H9 (cell line): Measurements from ENCODE around the gene SPRR5. TPM values are rescaled to one million over a fixed set of nuclear protein-coding genes. Genes with fewer than 3 reads are reported as not detected.

Source experiments
- DNase-seq: peaks from one replicate; pipeline ENCODE4 v3.0.0-alpha.2; 2017
- H2AFZ ChIP-seq: one replicate; pipeline ENCODE4 v1.6.1; 2013; ENCODE audit warnings: mild to moderate bottlenecking, low read length, control low read depth, moderate library complexity
- H2AK5ac ChIP-seq: 2 replicates; pipeline ENCODE4 v1.6.1; 2013; ENCODE audit warnings: low read length, control low read depth, mixed read lengths; ENCODE audit not compliant: insufficient read length
- H2BK120ac ChIP-seq: one replicate; pipeline ENCODE4 v1.6.1; 2013; ENCODE audit warnings: low read depth, mild to moderate bottlenecking, low read length, control low read depth, inconsistent platforms; ENCODE audit not compliant: poor library complexity, severe bottlenecking
- H2BK12ac ChIP-seq: 2 replicates; pipeline ENCODE4 v1.6.1; 2013; ENCODE audit warnings: low read length, control low read depth, mixed read lengths, low read depth; ENCODE audit not compliant: insufficient read length
- H2BK15ac ChIP-seq: 2 replicates; pipeline ENCODE4 v1.6.1; 2013; ENCODE audit warnings: low read depth, low read length, control low read depth
- H2BK20ac ChIP-seq: one replicate; pipeline ENCODE4 v1.6.1; 2013; ENCODE audit warnings: low read depth, mild to moderate bottlenecking, low read length, control low read depth, inconsistent platforms; ENCODE audit not compliant: poor library complexity, severe bottlenecking
- H2BK5ac ChIP-seq: 2 replicates; pipeline ENCODE4 v1.6.1; 2013; ENCODE audit warnings: low read length, control low read depth, mixed read lengths; ENCODE audit not compliant: insufficient read length
- H3K14ac ChIP-seq: 2 replicates; pipeline ENCODE4 v1.6.1; 2013; ENCODE audit warnings: low read length, control low read depth; ENCODE audit not compliant: insufficient read depth
- H3K18ac ChIP-seq: 2 replicates; pipeline ENCODE4 v1.6.1; 2013; ENCODE audit warnings: low read depth, mild to moderate bottlenecking, mixed read lengths, low read length, control low read depth; ENCODE audit not compliant: insufficient read length
- H3K23ac ChIP-seq: 2 replicates; pipeline ENCODE4 v1.6.1; 2013; ENCODE audit warnings: low read length, control low read depth, mixed read lengths, low read depth; ENCODE audit not compliant: insufficient read length
- H3K23me2 ChIP-seq: 2 replicates; pipeline ENCODE4 v1.6.1; 2013; ENCODE audit warnings: low read depth, mild to moderate bottlenecking, mixed read lengths, low read length, control low read depth; ENCODE audit not compliant: insufficient read length, poor library complexity, severe bottlenecking
- H3K27ac ChIP-seq: 2 replicates; pipeline ENCODE4 v1.5.1; 2013; ENCODE audit warnings: low read length, control low read depth, mixed read lengths, low read depth; ENCODE audit not compliant: insufficient read length
- H3K27me3 ChIP-seq: 2 replicates; pipeline ENCODE4 v1.6.1; 2013; ENCODE audit warnings: low read length, control low read depth, inconsistent platforms; ENCODE audit not compliant: insufficient read depth
- H3K4ac ChIP-seq: 2 replicates; pipeline ENCODE4 v1.6.1; 2013; ENCODE audit warnings: low read depth, mild to moderate bottlenecking, control low read depth, inconsistent platforms, low read length, moderate library complexity
- H3K4me1 ChIP-seq: 2 replicates; pipeline ENCODE4 v1.6.1; 2013; ENCODE audit warnings: low read length, control low read depth, inconsistent platforms; ENCODE audit not compliant: insufficient read depth
- H3K4me2 ChIP-seq: 2 replicates; pipeline ENCODE4 v1.6.1; 2013; ENCODE audit warnings: low read length, control low read depth, mixed read lengths; ENCODE audit not compliant: insufficient read length, insufficient read depth
- H3K56ac ChIP-seq: 2 replicates; pipeline ENCODE4 v1.6.1; 2013; ENCODE audit warnings: low read depth, mild to moderate bottlenecking, mixed read lengths, low read length, control low read depth; ENCODE audit not compliant: insufficient read length
- H3K79me1 ChIP-seq: 2 replicates; pipeline ENCODE4 v1.6.1; 2013; ENCODE audit warnings: low read depth, mild to moderate bottlenecking, moderate library complexity, low read length, control low read depth, inconsistent platforms; ENCODE audit not compliant: insufficient read depth, poor library complexity, severe bottlenecking
- H3K79me2 ChIP-seq: 2 replicates; pipeline ENCODE4 v1.6.1; 2013; ENCODE audit warnings: low read length, control low read depth, inconsistent platforms; ENCODE audit not compliant: insufficient read depth
- H3K9ac ChIP-seq: 2 replicates; pipeline ENCODE4 v1.6.1; 2013; ENCODE audit warnings: low read length, control low read depth, mixed read lengths; ENCODE audit not compliant: insufficient read length; ENCODE audit errors: extremely low read depth
- H3K9me3 ChIP-seq: one replicate; pipeline ENCODE4 v1.6.1; 2013; ENCODE audit warnings: low read depth, low read length, inconsistent platforms; ENCODE audit not compliant: control insufficient read depth
- H3T11ph ChIP-seq: one replicate; pipeline ENCODE4 v1.6.1; 2013; ENCODE audit warnings: mild to moderate bottlenecking, low read length, control low read depth, inconsistent platforms
- H4K20me1 ChIP-seq: one replicate; pipeline ENCODE4 v1.6.1; 2013; ENCODE audit not compliant: control insufficient read depth, insufficient read length, insufficient read depth
- H4K5ac ChIP-seq: 2 replicates; pipeline ENCODE4 v1.6.1; 2013; ENCODE audit warnings: low read depth, mild to moderate bottlenecking, mixed read lengths, low read length, control low read depth; ENCODE audit not compliant: insufficient read length
- H4K8ac ChIP-seq: replicated peaks from 2 replicates; pipeline ENCODE4 v1.6.1; 2013; ENCODE audit warnings: low read length, control low read depth, mixed read lengths, low read depth; ENCODE audit not compliant: insufficient read length
- H4K91ac ChIP-seq: 2 replicates; pipeline ENCODE4 v1.6.1; 2013; ENCODE audit warnings: low read depth, mild to moderate bottlenecking, moderate library complexity, mixed read lengths, low read length, control low read depth; ENCODE audit not compliant: insufficient read length
- H3K27ac Mint-ChIP-seq, 3 experiments: 2 replicates in 2 of 3; 3 replicates in 1 of 3; pipeline ENCODE4 v1.8.0; 2020 to 2021; ENCODE audit warnings: mixed read lengths in 3 of 3, mild to moderate bottlenecking in 1 of 3, moderate library complexity in 1 of 3
- H3K27me3 Mint-ChIP-seq: 2 replicates; pipeline ENCODE4 v1.8.0; 2021; ENCODE audit warnings: low read depth, mild to moderate bottlenecking, moderate library complexity, mixed read lengths
- H3K36me3 Mint-ChIP-seq, 3 experiments: 2 replicates in 2 of 3; 3 replicates in 1 of 3; pipeline ENCODE4 v1.8.0; 2020 to 2021; ENCODE audit warnings: low read depth in 3 of 3, mixed read lengths in 3 of 3; ENCODE audit not compliant: insufficient read depth in 1 of 3
- H3K4me1 Mint-ChIP-seq, 2 experiments: 2 replicates each; pipeline ENCODE4 v1.8.0; 2020; ENCODE audit warnings: mixed read lengths in 2 of 2
- H3K4me3 Mint-ChIP-seq, 2 experiments: 2 replicates in 1 of 2; 3 replicates in 1 of 2; pipeline ENCODE4 v1.8.0; 2020 to 2021; ENCODE audit warnings: mild to moderate bottlenecking in 2 of 2, mixed read lengths in 2 of 2, moderate library complexity in 1 of 2
- H3K9me3 Mint-ChIP-seq, 2 experiments: 2 replicates in 1 of 2; 3 replicates in 1 of 2; pipeline ENCODE4 v1.8.0; 2020; ENCODE audit warnings: mild to moderate bottlenecking in 2 of 2, mixed read lengths in 2 of 2, moderate library complexity in 1 of 2
- CTCF ChIP-seq: fragments of 200-600 bp; sonication (generic); conservative IDR thresholded peaks from 3 replicates; pipeline ENCODE4 v1.8.0; 2021; ENCODE audit warnings: antibody characterized with exemption, mild to moderate bottlenecking
- WGBS: extraction: QIAGEN DNeasy Blood & Tissue Kit; methylation state at CpG from one replicate; pipeline ENCODE4 v1.1.7; 2013; ENCODE audit warnings: missing lambda C conversion rate, low lambda C conversion rate, mixed read lengths; ENCODE audit not compliant: insufficient read length; ENCODE audit errors: extremely low coverage; 5-methylcytosine and 5-hydroxymethylcytosine counted together
- total RNA-seq: library from RNA; stranded (reverse); gene quantifications from 2 replicates; pipeline ENCODE4 v1.2.1, GENCODE V29; 2021

SPRR5 gene
- total RNA-seq, 1 experiment from 2014 or later = not detected

- H3K27ac Mint-ChIP-seq = no peak overlapping the region
- H3K23ac ChIP-seq = no peak overlapping the region
- H2BK15ac ChIP-seq = no peak overlapping the region
- H3K9me3 Mint-ChIP-seq = peaks cover 0 to 14% of the 10 kb centered on the region in 2 experiments; a peak in 3 of 5 replicates
- no peak overlapping the region for H2BK120ac ChIP-seq
- H3K36me3 Mint-ChIP-seq = no peaks in the 10 kb centered on the region; a peak in 1 of 7 replicates
- no peaks in the 10 kb centered on the region for H3K4me1 ChIP-seq
- H4K20me1 ChIP-seq = no peaks in the 10 kb centered on the region
- H3K23me2 ChIP-seq = no peaks in the 10 kb centered on the region
- peaks cover 44% of the 10 kb centered on the region for H3K27me3 Mint-ChIP-seq
- no peak overlapping the region for H2BK12ac ChIP-seq
- no peak overlapping the region for H2BK20ac ChIP-seq
- H3K4ac ChIP-seq = no peak overlapping the region
- H3K4me1 Mint-ChIP-seq = no peaks in the 10 kb centered on the region
- no peak for DNase-seq
- H3K18ac ChIP-seq = no peak overlapping the region
- H3K79me2 ChIP-seq = no peaks in the 10 kb centered on the region
- H3K79me1 ChIP-seq = no peaks in the 10 kb centered on the region
- no peak overlapping the region for H3K56ac ChIP-seq
- no peak overlapping the region for H3K4me2 ChIP-seq
- no peaks in the 10 kb centered on the region for H3K9me3 ChIP-seq
- H3K27ac ChIP-seq = no peak overlapping the region
- H3K27me3 ChIP-seq = no peaks in the 10 kb centered on the region
- H3T11ph ChIP-seq = no peak overlapping the region
- H4K5ac ChIP-seq = no peak overlapping the region
- no peak overlapping the region for H4K8ac ChIP-seq
- WGBS = no CpG with 5 or more reads among the region's 4 CpGs
- H3K9ac ChIP-seq = no peak overlapping the region
- no peak overlapping the region for H2BK5ac ChIP-seq
- H3K4me3 Mint-ChIP-seq = no peak overlapping the region
- no peak overlapping the region for H2AK5ac ChIP-seq
- no peak overlapping the region for H3K14ac ChIP-seq
- no peak overlapping the region for H2AFZ ChIP-seq
- no peak for TF ChIP-seq CTCF
- no peak overlapping the region for H4K91ac ChIP-seq
Measured at GRCh38 chr1:152982076-152982475, 35.1 kb downstream of the SPRR5 start.
